Spleen (tissue), 11 donors: Measurements from ENCODE around the gene SKP1. TPM values are rescaled to one million over a fixed set of nuclear protein-coding genes. Genes with fewer than 3 reads are reported as not detected.

Experiments used
- DNase-seq: peaks from one replicate; pipeline ENCODE4 v3.0.0-alpha.2; 2020
- H3K27ac ChIP-seq, 8 donors: fragments of 200-600 bp; sonication (generic) in 7 of 8; 1 replicate in 4 of 8; 2 replicates in 4 of 8; pipeline versions ENCODE4 v1.5.0 to v1.8.0; 2016 to 2021; ENCODE audit warnings: inconsistent platforms in 4 of 8, mild to moderate bottlenecking in 4 of 8, moderate library complexity in 1 of 8
- H3K27me3 ChIP-seq, 7 donors: fragments of 200-600 bp; sonication (generic) in 6 of 7; replicated peaks in 1 of 7; 1 replicate in 4 of 7; 2 replicates in 3 of 7; pipeline versions ENCODE4 v1.5.0 to v1.8.0; 2016 to 2021; ENCODE audit warnings: inconsistent platforms in 3 of 7, mild to moderate bottlenecking in 1 of 7
- H3K36me3 ChIP-seq, 6 donors: fragments of 200-600 bp; sonication (generic) in 5 of 6; 1 replicate in 4 of 6; 2 replicates in 2 of 6; pipeline versions ENCODE4 v1.5.0 to v1.8.0; 2016 to 2021; ENCODE audit warnings: inconsistent platforms in 2 of 6
- H3K4me1 ChIP-seq, 6 donors: fragments of 200-600 bp; sonication (generic) in 5 of 6; 1 replicate in 3 of 6; 2 replicates in 3 of 6; pipeline versions ENCODE4 v1.5.0 to v1.8.0; 2016 to 2021; ENCODE audit warnings: inconsistent platforms in 3 of 6
- H3K4me3 ChIP-seq, 8 donors: fragments of 200-600 bp; sonication (generic) in 7 of 8; 1 replicate in 4 of 8; 2 replicates in 4 of 8; pipeline versions ENCODE4 v1.5.0 to v1.8.0; 2016 to 2021; ENCODE audit warnings: inconsistent platforms in 4 of 8, mild to moderate bottlenecking in 4 of 8, moderate library complexity in 2 of 8
- H3K9me3 ChIP-seq, 8 donors: fragments of 200-600 bp; sonication (generic) in 7 of 8; 1 replicate in 4 of 8; 2 replicates in 4 of 8; pipeline versions ENCODE4 v1.5.0 to v1.8.0; 2016 to 2021; ENCODE audit warnings: inconsistent platforms in 4 of 8
- CTCF ChIP-seq, 11 experiments: fragments of 200-600 bp in 7 of 11; fragments of 450-650 bp in 4 of 11; sonication (generic) in 4 of 11; IDR thresholded peaks in 8 of 11; conservative IDR thresholded peaks in 3 of 11; 1 replicate in 7 of 11; 2 replicates in 4 of 11; pipeline versions ENCODE4 v1.4.0 to v1.8.0; 2016 to 2021; ENCODE audit warnings: antibody characterized with exemption in 11 of 11, inconsistent platforms in 4 of 11, mild to moderate bottlenecking in 1 of 11
- POLR2A ChIP-seq, 3 donors: fragments of 450-650 bp; IDR thresholded peaks; one replicate each; pipeline ENCODE4 v1.5.1; 2017; ENCODE audit warnings: antibody characterized with exemption in 3 of 3, mild to moderate bottlenecking in 1 of 3
- POLR2AphosphoS5 ChIP-seq, 3 donors: sonication (generic); formaldehyde crosslinking; IDR thresholded peaks; one replicate each; pipeline ENCODE4 v1.5.1; 2017; ENCODE audit warnings: antibody characterized with exemption in 3 of 3
- WGBS, 5 donors: extraction: QIAGEN DNeasy Blood & Tissue Kit in 3 of 5; methylation state at CpG; one replicate each; pipeline versions ENCODE4 v1.1.5 to v1.1.7; 2013 to 2018; 5-methylcytosine and 5-hydroxymethylcytosine counted together
- intact Hi-C: fragments of 100-400 bp; cut with DNase I; formaldehyde crosslinking; loops from one replicate; pipeline ENCODE4 v1.15.0; 2023; ENCODE audit warnings: low total_unique reads
- polyA plus RNA-seq, 3 donors: library from polyadenylated mRNA; stranded (reverse); fragments of 200-250 nt; gene quantifications; one replicate each; pipeline ENCODE4 v1.2.1, GENCODE V29; 2013
- total RNA-seq, 7 donors: library from RNA; depleted of rRNA in 3 of 7; stranded (reverse); fragments of >200 nt in 3 of 7; fragmentation: NEBNext Ultra II Directional in 4 of 7; extraction: Animal tissue kit (Norgen Biotek cat#: 25700) in 4 of 7; gene quantifications; one replicate each; pipeline versions ENCODE4 v1.1.0 to v1.2.1, GENCODE V29; 2016 to 2021
- donor health status: healthy with polysubstance abuse.
- donor health status: DM: no; HTN: no; CAD: no; lungs with moderate emphysema.
- donor health status: DM: no; HTN: no; CAD: no.
- donor health status: Bipolar disorder and iron deficiency.
- donor health status: healthy.
- donor health status: DM: no; HTN: no; CAD: no.
- donor health status: DM: yes; HTN: yes; CAD: no.

SKP1 gene
- total and polyA plus RNA-seq, 10 donors = 121 to 354 (median 202) TPM

GRCh38 chr5:134114886-134115805 lies 61.6 kb downstream of the SKP1 start:
- TF ChIP-seq POLR2AphosphoS5 (IDR thresholded peaks at IDR 0.05) (peak in 2 of 3 donors; percentile 35 to 65), POLR2A (IDR thresholded peaks at IDR 0.05) (no peak)
- Histone ChIP-seq H3K27me3 (peaks cover 0 to 48% (median 17%) of the 10 kb centered on the region in 7 donors), H3K4me3 (peak overlapping the region; percentile 38 to 91 (median 66)), H3K9me3 (no peaks in the 10 kb centered on the region), H3K27ac (peak overlapping the region; percentile 3 to 88 (median 72)), H3K36me3 (peaks cover 0 to 6% (median 0%) of the 10 kb centered on the region in 6 donors), H3K4me1 (peaks cover 10 to 88% (median 46%) of the 10 kb centered on the region in 6 donors)
- 2 to 10% (median 3%) methylated on average over 13 to 110 of the region's 110 CpGs for WGBS, 5 donors
- intact Hi-C loops = no loop called here
- peak; percentile 90 for DNase-seq

GRCh38 chr5:134113902-134114875 lies 62.6 kb downstream of the SKP1 start, which contains the start of gene TCF7:
TSS of gene TCF7 (plus strand) at chr5:134114681. CDS start at chr5:134114907, 226 bp downstream.
- Histone ChIP-seq H3K4me1 (peaks cover 10 to 82% (median 48%) of the 10 kb centered on the region in 6 donors), H3K36me3 (no peaks in the 10 kb centered on the region), H3K4me3 (peak within 1 kb of the TSS; percentile 38 to 91 (median 66)), H3K27me3 (peaks cover 0 to 51% (median 17%) of the 10 kb centered on the region in 7 donors), H3K27ac (peak within 1 kb of the TSS; percentile 3 to 88 (median 74)), H3K9me3 (no peaks in the 10 kb centered on the region)
- WGBS, 5 donors = 1 to 7% (median 2%) methylated on average over 29 to 90 of the region's 90 CpGs
- intact Hi-C loops = no loop called here
- peak; percentile 94 for DNase-seq
- no peak for TF ChIP-seq POLR2A (IDR thresholded peaks at IDR 0.05)
- TF ChIP-seq POLR2AphosphoS5 (IDR thresholded peaks at IDR 0.05) = peak; percentile 64 to 87 (median 73)

- peaks cover 10 to 75% (median 46%) of the 10 kb centered on the region in 6 donors for H3K4me1 ChIP-seq
Measured at GRCh38 chr5:134113363-134113889, 63.3 kb downstream of the SKP1 start.

More at GRCh38 chr5:134113363-134113889, 63.3 kb downstream of the SKP1 start:
- H3K9me3 ChIP-seq = no peaks in the 10 kb centered on the region
- DNase-seq = no peak
- H3K27me3 ChIP-seq = peaks cover 0 to 51% (median 17%) of the 10 kb centered on the region in 7 donors
- TF ChIP-seq POLR2A (IDR thresholded peaks at IDR 0.05) = no peak
- no peak for TF ChIP-seq CTCF (IDR thresholded peaks at IDR 0.05 in 8 of 11, conservative IDR thresholded peaks at IDR 0.05 in 3 of 11)
- no peak for TF ChIP-seq POLR2AphosphoS5 (IDR thresholded peaks at IDR 0.05)
- 10 to 34% (median 12%) methylated on average over 20 to 30 of the region's 30 CpGs for whole genome bisulfite sequencing, 5 donors
- intact Hi-C loops = no loop called here
- peak overlapping the region in 5 of 8 donors; percentile 55 to 88 (median 80) for H3K27ac ChIP-seq
- H3K36me3 ChIP-seq = no peaks in the 10 kb centered on the region
- peak overlapping the region; percentile 29 to 91 (median 66) for H3K4me3 ChIP-seq
